OCI-LY1 (cell line): ENCODE data around the gene DUSP6.

Experiments used
- H2AFZ ChIP-seq: fragments of 200-600 bp; sonication (generic), shearing (Covaris generic); 2 replicates; pipeline ENCODE4 v1.6.0; 2014; ENCODE audit warnings: antibody characterized with exemption, mild to moderate bottlenecking, low read length
- H3F3A ChIP-seq: fragments of 200-600 bp; sonication (generic), shearing (Covaris generic); 2 replicates; pipeline ENCODE4 v1.6.0; 2014; ENCODE audit warnings: mild to moderate bottlenecking, antibody characterized with exemption, low read length, moderate library complexity; ENCODE audit not compliant: insufficient read depth
- H3K27ac ChIP-seq: fragments of 200-600 bp; sonication (generic); 2 replicates; pipeline ENCODE4 v1.5.1; 2014; ENCODE audit warnings: low read length, mixed run types, mild to moderate bottlenecking, low read depth; ENCODE audit not compliant: poor library complexity, severe bottlenecking
- H3K27me3 ChIP-seq: fragments of 200-600 bp; sonication (generic); 2 replicates; pipeline ENCODE4 v1.6.0; 2014; ENCODE audit warnings: antibody characterized with exemption, mild to moderate bottlenecking, low read length, moderate library complexity; ENCODE audit not compliant: insufficient read depth
- H3K36me3 ChIP-seq: fragments of 200-600 bp; sonication (generic); 2 replicates; pipeline ENCODE4 v1.6.1; 2014; ENCODE audit warnings: mild to moderate bottlenecking, antibody characterized with exemption, low read length, moderate library complexity, mixed read lengths; ENCODE audit not compliant: insufficient read depth
- H3K4me1 ChIP-seq: fragments of 200-600 bp; sonication (generic); 2 replicates; pipeline ENCODE4 v1.5.1; 2014; ENCODE audit warnings: mild to moderate bottlenecking, low read length, moderate library complexity; ENCODE audit not compliant: insufficient read depth, severe bottlenecking
- H3K4me2 ChIP-seq: fragments of 200-600 bp; sonication (generic), shearing (Covaris generic); 2 replicates; pipeline ENCODE4 v1.6.1; 2014; ENCODE audit warnings: low read length
- H3K4me3 ChIP-seq: fragments of 200-600 bp; sonication (generic); 2 replicates; pipeline ENCODE4 v1.5.1; 2014; ENCODE audit warnings: low read length, low read depth, mild to moderate bottlenecking, mixed read lengths; ENCODE audit not compliant: poor library complexity, severe bottlenecking
- H3K79me2 ChIP-seq: fragments of 200-600 bp; shearing (Covaris generic); 2 replicates; pipeline ENCODE4 v1.6.1; 2016; ENCODE audit warnings: mixed run types, low read length, mixed read lengths; ENCODE audit not compliant: insufficient read depth
- H3K9ac ChIP-seq: fragments of 200-600 bp; sonication (generic), shearing (Covaris generic); 2 replicates; pipeline ENCODE4 v1.6.1; 2014; ENCODE audit warnings: mild to moderate bottlenecking, low read length, mixed read lengths
- H3K9me2 ChIP-seq: fragments of 200-600 bp; sonication (generic), shearing (Covaris generic); 2 replicates; pipeline ENCODE4 v1.6.1; 2014; ENCODE audit warnings: low read depth, mild to moderate bottlenecking, low read length, mixed read lengths
- H3K9me3 ChIP-seq: fragments of 200-600 bp; shearing (Covaris generic); 2 replicates; pipeline ENCODE4 v1.6.1; 2014; ENCODE audit warnings: low read length, mixed read lengths
- H4K20me1 ChIP-seq: fragments of 200-600 bp; sonication (generic), shearing (Covaris generic); 2 replicates; pipeline ENCODE4 v1.6.0; 2016; ENCODE audit warnings: mild to moderate bottlenecking, low read length; ENCODE audit not compliant: insufficient read depth
- EZH2 ChIP-seq: fragments of 200-600 bp; sonication (generic), shearing (Covaris generic); IDR thresholded peaks from 2 replicates; pipeline ENCODE4 v1.8.0; 2017; ENCODE audit warnings: borderline replicate concordance, mixed run types, mild to moderate bottlenecking, antibody characterized with exemption, low read length, moderate library complexity, mixed read lengths
- TF ChIP-seq, protein P1 (sequence below): fragments of 200-600 bp; sonication (generic), shearing (Covaris generic); IDR thresholded peaks from 2 replicates; pipeline ENCODE4 v1.5.1; 2017; ENCODE audit warnings: mild to moderate bottlenecking, antibody characterized with exemption, low read length, moderate library complexity, mixed read lengths

The DUSP6 gene

DNA sequence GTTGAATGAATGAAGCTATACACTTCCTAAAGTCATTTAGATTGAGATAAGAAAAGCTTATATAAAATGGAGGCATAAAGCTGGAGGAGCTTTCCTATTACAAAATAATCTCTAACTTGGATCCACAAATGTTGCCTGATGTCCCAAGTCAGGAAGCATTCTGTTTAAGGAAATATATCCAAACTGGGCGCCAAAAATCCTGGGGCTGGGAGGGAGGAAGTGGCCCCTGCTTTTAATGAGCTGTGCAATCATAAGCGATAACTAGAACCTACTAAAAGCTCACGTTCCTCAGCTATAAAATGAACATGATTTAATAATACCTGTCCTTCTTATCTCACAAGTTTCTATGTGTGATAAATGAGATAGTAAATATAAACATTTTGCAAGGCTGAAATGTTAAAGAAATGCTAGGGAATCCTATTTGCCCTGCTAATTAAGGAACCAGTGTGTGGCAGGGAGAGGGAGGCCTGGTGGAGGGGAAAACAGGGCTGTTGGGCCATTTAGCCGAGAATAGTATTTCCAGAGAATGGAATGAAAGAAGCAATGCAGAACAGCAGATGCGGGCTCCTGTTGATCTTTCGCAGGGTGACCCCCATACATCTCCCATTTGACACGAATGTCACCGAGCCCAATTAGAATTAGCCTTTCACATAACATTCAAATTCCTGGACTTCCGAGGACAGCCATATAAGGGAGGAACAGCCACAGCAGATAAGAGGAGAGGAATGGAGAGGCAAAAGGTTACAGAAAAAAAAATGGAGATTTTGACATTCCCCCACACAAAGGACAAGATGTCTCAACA, 25.9 kb downstream of the DUSP6 start:
- no peaks in the 10 kb centered on the region for H3K79me2 ChIP-seq
- H3K9ac ChIP-seq, result no peak overlapping the region
- H3K9me3 ChIP-seq, result no peaks in the 10 kb centered on the region
- H3K36me3 ChIP-seq, result no peaks in the 10 kb centered on the region
- no peaks in the 10 kb centered on the region for H4K20me1 ChIP-seq
- TF ChIP-seq, protein P1, sequence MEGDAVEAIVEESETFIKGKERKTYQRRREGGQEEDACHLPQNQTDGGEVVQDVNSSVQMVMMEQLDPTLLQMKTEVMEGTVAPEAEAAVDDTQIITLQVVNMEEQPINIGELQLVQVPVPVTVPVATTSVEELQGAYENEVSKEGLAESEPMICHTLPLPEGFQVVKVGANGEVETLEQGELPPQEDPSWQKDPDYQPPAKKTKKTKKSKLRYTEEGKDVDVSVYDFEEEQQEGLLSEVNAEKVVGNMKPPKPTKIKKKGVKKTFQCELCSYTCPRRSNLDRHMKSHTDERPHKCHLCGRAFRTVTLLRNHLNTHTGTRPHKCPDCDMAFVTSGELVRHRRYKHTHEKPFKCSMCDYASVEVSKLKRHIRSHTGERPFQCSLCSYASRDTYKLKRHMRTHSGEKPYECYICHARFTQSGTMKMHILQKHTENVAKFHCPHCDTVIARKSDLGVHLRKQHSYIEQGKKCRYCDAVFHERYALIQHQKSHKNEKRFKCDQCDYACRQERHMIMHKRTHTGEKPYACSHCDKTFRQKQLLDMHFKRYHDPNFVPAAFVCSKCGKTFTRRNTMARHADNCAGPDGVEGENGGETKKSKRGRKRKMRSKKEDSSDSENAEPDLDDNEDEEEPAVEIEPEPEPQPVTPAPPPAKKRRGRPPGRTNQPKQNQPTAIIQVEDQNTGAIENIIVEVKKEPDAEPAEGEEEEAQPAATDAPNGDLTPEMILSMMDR, result no peak
- TF ChIP-seq EZH2, result no peak
- H3K4me2 ChIP-seq, result no peak overlapping the region
- H3K27me3 ChIP-seq, result no peaks in the 10 kb centered on the region
- H3K4me1 ChIP-seq, result no peaks in the 10 kb centered on the region
- no peaks in the 10 kb centered on the region for H3F3A ChIP-seq
- no peak overlapping the region for H3K27ac ChIP-seq
- H3K4me3 ChIP-seq, result no peak overlapping the region
- no peaks in the 10 kb centered on the region for H3K9me2 ChIP-seq
- no peak overlapping the region for H2AFZ ChIP-seq

DNA sequence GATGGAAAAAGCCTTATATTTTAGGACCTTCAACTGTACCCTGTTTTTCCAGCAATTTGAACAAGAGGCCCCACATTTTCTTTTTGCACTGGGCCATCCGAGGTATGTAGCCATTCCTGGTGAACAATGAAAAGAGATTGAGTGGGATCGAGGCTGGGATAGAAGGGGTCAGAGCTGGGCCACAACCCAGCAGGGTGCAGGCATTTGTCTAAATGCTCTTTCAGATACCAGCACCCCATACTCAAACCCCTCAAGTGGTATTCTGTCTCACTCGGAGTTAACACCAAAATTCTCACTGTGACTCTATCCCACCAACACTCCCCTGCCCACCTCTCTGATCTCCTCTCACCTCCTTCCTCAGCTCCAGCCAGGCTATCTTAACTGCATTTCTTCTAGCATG, 26.8 kb downstream of the DUSP6 start:
- Histone ChIP-seq H3K27me3 (no peaks in the 10 kb centered on the region), H3K9me2 (no peaks in the 10 kb centered on the region), H3K9me3 (no peaks in the 10 kb centered on the region), H3F3A (no peaks in the 10 kb centered on the region), H3K79me2 (no peaks in the 10 kb centered on the region), H3K4me2 (no peak overlapping the region), H3K9ac (no peak overlapping the region), H3K36me3 (no peaks in the 10 kb centered on the region), H2AFZ (no peak overlapping the region), H3K4me3 (no peak overlapping the region), H4K20me1 (no peaks in the 10 kb centered on the region), H3K27ac (no peak overlapping the region), H3K4me1 (no peaks in the 10 kb centered on the region)
- TF ChIP-seq EZH2, result no peak
- TF ChIP-seq, protein P1, result no peak

DNA sequence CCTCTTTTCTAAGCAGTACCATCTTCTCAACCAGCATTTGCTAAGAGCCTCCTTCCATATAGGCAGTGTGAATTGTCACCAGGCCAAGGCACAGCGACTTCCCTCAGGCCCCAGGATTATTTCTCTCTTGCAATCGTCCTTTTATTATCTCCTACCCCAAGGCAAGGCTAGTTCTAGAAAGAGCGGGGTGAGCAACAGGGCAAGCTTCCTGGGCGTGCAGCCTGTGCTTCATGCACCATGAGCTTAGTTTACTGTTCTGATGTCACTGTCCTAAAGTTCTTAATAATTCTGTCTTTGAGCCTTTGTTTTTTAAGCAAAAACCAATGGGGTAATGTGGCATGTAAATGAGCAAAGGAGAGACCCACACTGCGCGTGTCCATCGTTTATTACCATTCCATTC, 27.9 kb downstream of the DUSP6 start:
- Histone ChIP-seq H3K79me2 (no peaks in the 10 kb centered on the region), H3K4me3 (no peak overlapping the region), H4K20me1 (no peaks in the 10 kb centered on the region), H3K9ac (no peak overlapping the region), H3K36me3 (no peaks in the 10 kb centered on the region), H3K4me1 (no peaks in the 10 kb centered on the region), H3K9me2 (no peaks in the 10 kb centered on the region), H3K27me3 (no peaks in the 10 kb centered on the region), H3K4me2 (no peak overlapping the region), H3K9me3 (no peaks in the 10 kb centered on the region), H3K27ac (no peak overlapping the region), H2AFZ (no peak overlapping the region), H3F3A (no peaks in the 10 kb centered on the region)
- TF ChIP-seq, protein P1, result no peak
- TF ChIP-seq EZH2, result no peak
